ENCODE results near the gene CPED1. TPM values are rescaled to one million over a fixed set of nuclear protein-coding genes. Genes with fewer than 3 reads are reported as not detected.
"Not testable (repeated sequence)": the region's sequence is repeated elsewhere in the genome, so short reads cannot be mapped to it uniquely, and the experiment has no call there.

Gene CPED1
- total RNA-seq, 4 donors from 2014 or later = 4.4 to 20.2 (median 14.0) TPM

DNA sequence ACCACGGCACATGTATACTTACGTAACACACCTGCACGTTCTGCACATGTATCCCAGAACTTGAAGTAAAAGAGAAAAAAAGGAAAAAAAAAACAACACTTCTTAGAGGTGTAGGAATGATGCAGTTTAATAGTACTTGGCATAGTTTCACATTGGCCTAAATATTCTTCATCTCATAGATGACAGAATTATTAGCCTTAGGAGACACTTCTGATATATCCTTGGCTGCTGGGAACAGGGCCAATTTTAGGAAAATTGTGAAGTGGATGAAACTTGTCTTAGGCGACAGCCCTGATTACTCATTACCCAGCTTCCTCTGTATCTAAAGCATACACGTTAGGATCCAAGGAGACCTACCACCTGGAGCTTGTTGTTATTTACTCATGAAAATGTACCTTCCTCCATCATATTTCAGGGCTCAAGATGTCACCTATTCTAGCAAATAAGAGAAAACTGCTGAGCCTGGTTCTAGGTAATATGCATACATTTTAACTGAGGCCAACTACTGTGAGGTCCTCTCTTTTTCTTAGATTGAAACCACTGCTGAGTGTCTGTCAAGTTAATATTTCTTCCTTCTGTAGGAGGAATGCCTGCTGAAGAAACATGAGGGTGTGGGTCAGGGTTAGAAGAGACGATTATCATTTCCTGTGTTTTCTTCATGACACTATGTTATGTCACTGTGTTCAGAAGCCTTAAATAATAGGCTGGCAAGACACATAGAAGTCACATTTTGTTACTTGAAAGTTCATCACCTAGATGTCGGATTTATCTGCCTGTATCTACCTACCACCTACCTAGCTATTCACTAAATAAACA, 44.3 kb downstream of the CPED1 start:
- Histone ChIP-seq H3K27ac (no peak overlapping the region), H3K9me3 (no peaks in the 10 kb centered on the region)
- WGBS, 2 donors (ENCODE audit: low coverage in 1 of 2) = 57 to 59% methylated on average over 7 of the region's 7 CpGs

DNA sequence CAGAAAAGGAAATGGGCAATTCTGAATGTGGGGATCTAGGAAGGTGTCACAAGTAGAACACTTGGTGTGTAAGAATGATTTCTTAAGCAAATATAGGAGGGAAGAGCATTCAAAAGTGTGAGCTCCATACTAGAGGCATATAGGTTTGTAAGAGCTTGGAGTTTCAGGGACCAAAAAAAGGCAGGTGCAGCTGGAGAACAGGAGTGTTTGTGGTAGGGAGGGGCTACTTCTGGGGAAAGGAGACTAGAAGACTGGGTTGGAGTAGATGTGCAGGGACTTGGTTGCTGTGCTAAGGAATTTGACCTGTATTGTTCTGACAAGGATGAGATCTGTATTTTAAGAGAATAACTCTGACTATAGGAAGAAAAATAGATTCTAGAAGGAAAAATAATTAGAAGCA, 46.4 kb downstream of the CPED1 start:
- no peak for TF ChIP-seq EP300 (IDR thresholded peaks at IDR 0.05; ENCODE audit: low read depth)
- no peak for TF ChIP-seq POLR2A (IDR thresholded peaks at IDR 0.05)
- no peak for TF ChIP-seq POLR2AphosphoS5 (IDR thresholded peaks at IDR 0.05)
- TF ChIP-seq, protein P1, sequence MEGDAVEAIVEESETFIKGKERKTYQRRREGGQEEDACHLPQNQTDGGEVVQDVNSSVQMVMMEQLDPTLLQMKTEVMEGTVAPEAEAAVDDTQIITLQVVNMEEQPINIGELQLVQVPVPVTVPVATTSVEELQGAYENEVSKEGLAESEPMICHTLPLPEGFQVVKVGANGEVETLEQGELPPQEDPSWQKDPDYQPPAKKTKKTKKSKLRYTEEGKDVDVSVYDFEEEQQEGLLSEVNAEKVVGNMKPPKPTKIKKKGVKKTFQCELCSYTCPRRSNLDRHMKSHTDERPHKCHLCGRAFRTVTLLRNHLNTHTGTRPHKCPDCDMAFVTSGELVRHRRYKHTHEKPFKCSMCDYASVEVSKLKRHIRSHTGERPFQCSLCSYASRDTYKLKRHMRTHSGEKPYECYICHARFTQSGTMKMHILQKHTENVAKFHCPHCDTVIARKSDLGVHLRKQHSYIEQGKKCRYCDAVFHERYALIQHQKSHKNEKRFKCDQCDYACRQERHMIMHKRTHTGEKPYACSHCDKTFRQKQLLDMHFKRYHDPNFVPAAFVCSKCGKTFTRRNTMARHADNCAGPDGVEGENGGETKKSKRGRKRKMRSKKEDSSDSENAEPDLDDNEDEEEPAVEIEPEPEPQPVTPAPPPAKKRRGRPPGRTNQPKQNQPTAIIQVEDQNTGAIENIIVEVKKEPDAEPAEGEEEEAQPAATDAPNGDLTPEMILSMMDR (IDR thresholded peaks at IDR 0.05) = no peak
- no peak for DNase-seq
- H3K36me3 ChIP-seq = no peaks in the 10 kb centered on the region
- no peak overlapping the region for H3K4me3 ChIP-seq
- no peaks in the 10 kb centered on the region for H3K27me3 ChIP-seq
- intact Hi-C loops (cut with DNase I; ENCODE audit: low total_unique reads) = no loop called here
- peaks cover 0 to 8% (median 0%) of the 10 kb centered on the region in 4 donors for H3K4me1 ChIP-seq
- in situ Hi-C loops (cut with MboI; ENCODE audit: low pct_ligation_motif_present in 1 of 4, low pct_unique_long_range_greater_than_20kb in 1 of 4, low sequenced_read_pairs in 3 of 4) = no loop called here
- no peaks in the 10 kb centered on the region for H3K9me3 ChIP-seq
- H3K27ac ChIP-seq = no peak overlapping the region

More for the DNA sequence above, 44.3 kb downstream of the CPED1 start:
- Histone ChIP-seq H3K36me3 (no peaks in the 10 kb centered on the region), H3K4me3 (no peak overlapping the region), H3K27me3 (no peaks in the 10 kb centered on the region), H3K4me1 (peaks cover 0 to 12% (median 0%) of the 10 kb centered on the region in 4 donors)
- intact Hi-C loops (cut with DNase I; ENCODE audit: low total_unique reads) (no loop called here), in situ Hi-C loops (cut with MboI; ENCODE audit: low pct_ligation_motif_present in 1 of 4, low pct_unique_long_range_greater_than_20kb in 1 of 4, low sequenced_read_pairs in 3 of 4) (no loop called here)
- DNase-seq = no peak
- TF ChIP-seq EP300 (IDR thresholded peaks at IDR 0.05; ENCODE audit: low read depth) (no peak), POLR2A (IDR thresholded peaks at IDR 0.05) (no peak), POLR2AphosphoS5 (IDR thresholded peaks at IDR 0.05) (no peak)
- TF ChIP-seq, protein P1 (IDR thresholded peaks at IDR 0.05) = no peak

DNA sequence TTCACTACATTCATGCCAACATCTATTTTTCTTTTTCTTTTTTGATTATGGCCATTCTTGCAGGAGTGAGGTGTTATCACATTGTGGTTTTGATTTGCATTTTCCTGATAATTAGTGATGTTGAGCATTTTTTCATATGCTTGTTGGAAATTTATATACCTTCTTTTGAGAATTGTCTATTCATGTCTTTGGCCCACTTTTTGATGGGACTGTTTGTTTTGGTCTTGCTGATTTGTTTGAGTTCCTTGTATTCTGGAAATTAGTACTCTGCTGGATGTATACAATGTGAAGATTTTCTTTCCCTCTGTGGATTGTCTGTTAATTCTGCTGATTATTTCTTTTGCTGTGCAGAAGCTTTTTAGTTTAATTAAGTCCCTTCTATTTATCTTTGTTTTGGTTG, 48.3 kb downstream of the CPED1 start:
- H3K4me3 ChIP-seq; intact Hi-C loops (cut with DNase I; ENCODE audit: low total_unique reads); H3K36me3 ChIP-seq; H3K9me3 ChIP-seq; in situ Hi-C loops (cut with MboI; ENCODE audit: low pct_ligation_motif_present in 1 of 4, low pct_unique_long_range_greater_than_20kb in 1 of 4, low sequenced_read_pairs in 3 of 4); DNase-seq; H3K27me3 ChIP-seq; H3K27ac ChIP-seq; H3K4me1 ChIP-seq: not testable (repeated sequence)

DNA sequence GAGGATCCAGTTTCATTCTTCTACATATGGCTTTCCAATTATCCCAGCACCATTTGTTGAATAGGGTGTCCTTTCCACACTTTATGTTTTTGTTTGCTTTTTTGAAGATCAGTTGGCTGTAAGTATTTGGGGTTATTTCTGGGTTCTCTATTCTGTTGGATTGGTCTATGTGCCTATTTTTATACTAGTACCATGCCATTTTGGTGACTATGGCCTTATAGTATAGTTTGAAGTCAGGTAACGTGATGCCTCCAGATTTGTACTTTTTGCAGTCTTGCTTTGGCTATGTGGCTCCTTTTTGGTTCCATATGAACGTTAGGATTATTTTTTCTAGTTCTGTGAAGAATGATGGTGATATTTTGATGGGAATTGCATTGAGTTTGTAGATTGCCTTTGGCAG, 48.8 kb downstream of the CPED1 start:
- H3K27me3 ChIP-seq; in situ Hi-C loops (cut with MboI; ENCODE audit: low pct_ligation_motif_present in 1 of 4, low pct_unique_long_range_greater_than_20kb in 1 of 4, low sequenced_read_pairs in 3 of 4); DNase-seq; H3K27ac ChIP-seq; H3K4me1 ChIP-seq; H3K4me3 ChIP-seq; H3K9me3 ChIP-seq; intact Hi-C loops (cut with DNase I; ENCODE audit: low total_unique reads); H3K36me3 ChIP-seq: not testable (repeated sequence)
- WGBS, 2 donors (ENCODE audit: low coverage in 1 of 2) = 79 to 85% methylated on average over 2 of the region's 2 CpGs

DNA sequence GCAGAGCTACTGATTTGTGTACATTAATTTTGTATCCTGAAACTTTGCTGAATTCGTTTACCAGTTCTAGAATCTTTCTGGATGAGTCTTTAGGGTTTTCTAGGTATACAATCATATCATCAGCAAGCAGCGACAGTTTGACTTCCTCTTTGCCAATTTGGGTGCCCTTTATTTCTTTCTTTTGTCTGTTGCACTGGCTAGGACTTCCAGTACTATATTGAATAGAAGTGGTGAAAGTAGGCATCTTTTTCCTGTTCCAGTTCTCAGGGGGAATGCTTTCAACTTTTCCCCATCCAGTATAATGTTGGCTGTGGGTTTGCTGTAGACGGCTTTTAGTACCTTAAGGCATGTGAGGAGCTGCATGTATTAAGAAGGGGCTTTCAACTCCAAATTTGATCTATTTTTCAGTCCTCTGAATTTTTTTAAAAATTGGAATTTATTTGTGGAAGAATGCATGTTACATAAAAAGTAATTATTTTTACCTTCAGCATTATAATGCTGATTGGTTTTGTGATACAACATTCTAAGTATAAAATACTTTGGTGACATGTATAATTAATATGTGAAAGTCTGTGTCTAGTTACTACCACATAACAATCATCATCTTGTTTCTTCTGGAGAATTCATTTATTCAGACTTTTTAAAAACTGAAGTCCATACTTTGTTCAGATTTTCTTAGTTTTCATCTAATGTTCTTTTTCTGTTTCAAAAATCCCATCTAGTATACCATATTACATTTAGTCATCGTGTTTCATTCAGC, 49.6 kb downstream of the CPED1 start:
- H3K4me1 ChIP-seq = no peaks in the 10 kb centered on the region
- no peak overlapping the region for H3K27ac ChIP-seq
- no peaks in the 10 kb centered on the region for H3K27me3 ChIP-seq
- H3K4me3 ChIP-seq = no peak overlapping the region
- no peak for TF ChIP-seq EP300 (IDR thresholded peaks at IDR 0.05; ENCODE audit: low read depth)
- TF ChIP-seq, protein P1 (IDR thresholded peaks at IDR 0.05) = no peak
- no peak for TF ChIP-seq POLR2A (IDR thresholded peaks at IDR 0.05)
- no peak for TF ChIP-seq POLR2AphosphoS5 (IDR thresholded peaks at IDR 0.05)
- no peaks in the 10 kb centered on the region for H3K36me3 ChIP-seq
- H3K9me3 ChIP-seq = no peaks in the 10 kb centered on the region
- WGBS, 2 donors (ENCODE audit: low coverage in 1 of 2) = 71 to 84% methylated on average over 4 of the region's 4 CpGs
- intact Hi-C loops (cut with DNase I; ENCODE audit: low total_unique reads) (no loop called here), in situ Hi-C loops (cut with MboI; ENCODE audit: low pct_ligation_motif_present in 1 of 4, low pct_unique_long_range_greater_than_20kb in 1 of 4, low sequenced_read_pairs in 3 of 4) (no loop called here)
- DNase-seq = no peak

All from transverse colon (tissue), 4 donors.